HG02885 (cell line): ENCODE measurements around the gene CHI3L1.

ENCODE experiments used
- ATAC-seq: cut with Tn5 transposase; IDR thresholded peaks from one replicate; pipeline ENCODE4 v1.9.1; 2021; ENCODE audit warnings: mild to moderate bottlenecking; ENCODE audit not compliant: unreplicated experiment, poor library complexity

The CHI3L1 gene

DNA sequence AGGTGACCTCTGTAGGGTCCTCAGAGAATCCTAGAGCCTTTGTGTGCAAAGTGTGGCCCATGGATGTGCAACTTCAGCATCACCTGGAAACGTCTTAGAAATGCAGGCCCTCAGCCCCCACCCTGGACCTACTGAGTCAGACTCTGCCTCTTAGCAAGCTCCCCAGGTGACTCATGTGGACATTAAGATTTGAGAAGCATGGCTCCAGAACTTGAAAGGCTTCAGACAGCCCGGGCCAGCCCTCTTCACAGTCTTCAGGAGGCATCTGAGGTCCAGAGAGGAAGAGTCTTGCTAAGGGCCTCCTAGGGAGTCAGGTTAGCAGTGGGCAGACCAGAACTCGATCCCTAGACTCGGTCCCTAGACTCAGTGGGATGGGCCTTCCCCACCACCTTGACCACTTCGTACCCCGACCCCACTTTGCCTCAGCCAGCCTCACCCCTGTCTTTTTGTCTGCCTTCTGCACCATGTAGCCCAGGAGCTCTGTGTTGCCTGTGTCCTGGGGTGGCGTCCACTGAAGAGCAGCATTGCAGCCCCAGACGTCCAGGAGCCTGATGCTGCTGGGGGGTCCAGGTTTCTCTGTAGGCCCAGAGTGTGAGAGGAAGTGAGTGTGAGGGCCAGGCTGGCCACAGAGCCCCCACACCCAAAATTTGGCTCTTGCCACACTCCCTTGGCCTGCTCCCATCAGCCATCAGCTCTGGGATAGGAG, 15.7 kb downstream of the CHI3L1 start:
- ATAC-seq: no peak

DNA sequence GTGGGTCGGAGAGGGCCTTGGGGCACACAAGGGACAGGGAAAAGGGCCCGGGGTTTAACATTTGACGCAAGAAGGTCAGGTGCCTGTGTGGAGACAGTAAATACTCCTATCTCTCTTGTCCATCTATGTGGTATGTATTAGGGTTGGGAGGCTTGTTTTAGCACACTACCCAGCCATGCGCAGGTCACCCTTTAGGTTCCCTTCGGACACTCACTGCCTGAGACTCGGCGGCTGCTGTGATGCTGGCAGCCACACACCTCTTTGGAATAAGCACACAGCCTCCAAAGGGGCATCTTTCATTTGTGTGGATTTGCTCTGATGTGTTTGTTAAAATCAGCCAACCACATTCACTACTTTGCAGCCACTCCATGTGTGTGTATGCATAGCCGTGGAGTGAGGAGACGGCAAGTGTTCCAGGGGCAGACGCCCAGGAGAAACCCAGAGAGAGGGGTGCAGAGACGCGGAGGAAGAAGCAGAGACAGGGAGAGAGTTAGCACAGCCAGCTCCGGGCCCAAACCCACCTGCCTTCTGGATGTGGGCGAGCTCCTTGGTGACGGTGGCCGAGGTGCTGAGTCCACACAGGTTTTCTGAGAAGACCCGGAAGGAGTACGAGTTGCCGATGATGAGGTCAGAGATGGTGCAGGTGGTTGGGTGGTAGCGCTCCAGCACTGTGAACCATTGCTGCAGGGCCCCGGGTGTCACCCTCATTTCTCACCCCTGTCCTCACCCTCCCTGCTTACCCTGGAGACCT, 16.6 kb downstream of the CHI3L1 start:
- ATAC-seq: no peak

DNA sequence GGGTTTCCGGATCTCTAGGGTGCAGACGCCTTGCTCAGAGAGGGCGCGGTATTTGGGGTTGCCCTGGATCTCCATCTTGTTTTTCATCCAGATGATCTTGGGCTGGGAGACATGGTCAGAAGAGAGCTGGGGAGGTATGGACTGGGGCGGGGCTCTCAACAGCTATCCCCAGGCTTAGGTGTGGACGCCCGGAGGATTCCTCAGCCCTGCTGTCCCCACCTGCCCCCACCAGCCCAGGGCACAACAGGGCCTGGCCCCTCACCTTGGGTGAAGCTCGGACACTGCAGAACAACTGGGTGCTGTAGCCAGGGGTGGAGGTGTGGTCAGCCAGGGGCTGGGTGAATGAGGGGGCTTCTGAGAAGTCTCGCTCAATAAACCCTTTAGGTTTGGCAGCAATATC, 17.5 kb downstream of the CHI3L1 start:
- no peak for ATAC-seq

DNA sequence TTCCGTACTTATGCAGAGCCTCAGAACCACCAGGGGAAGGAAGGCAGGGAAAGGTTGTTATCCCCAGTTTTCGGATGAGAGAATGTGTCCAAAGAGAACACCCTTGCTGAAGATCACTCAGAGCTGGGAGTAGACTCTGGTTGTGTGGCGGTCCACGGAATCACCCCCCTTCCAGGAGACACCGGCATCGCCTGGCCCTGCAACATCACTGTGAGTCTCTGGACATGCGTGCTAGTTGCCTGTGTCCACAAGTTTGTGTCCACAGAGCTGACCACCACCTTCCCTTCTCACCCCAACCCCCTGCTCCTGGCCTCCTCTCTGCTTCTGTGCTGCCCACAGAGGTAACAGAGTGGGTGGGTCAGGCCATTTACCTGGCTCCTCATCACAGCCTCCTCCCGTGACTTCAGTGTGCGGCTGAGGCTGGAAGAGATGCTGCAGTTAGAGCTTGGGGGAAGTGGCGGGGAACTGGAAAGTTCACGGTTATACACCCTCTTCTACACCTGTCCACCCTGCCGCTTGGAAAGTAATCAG, 18.2 kb downstream of the CHI3L1 start:
- ATAC-seq: no peak

DNA sequence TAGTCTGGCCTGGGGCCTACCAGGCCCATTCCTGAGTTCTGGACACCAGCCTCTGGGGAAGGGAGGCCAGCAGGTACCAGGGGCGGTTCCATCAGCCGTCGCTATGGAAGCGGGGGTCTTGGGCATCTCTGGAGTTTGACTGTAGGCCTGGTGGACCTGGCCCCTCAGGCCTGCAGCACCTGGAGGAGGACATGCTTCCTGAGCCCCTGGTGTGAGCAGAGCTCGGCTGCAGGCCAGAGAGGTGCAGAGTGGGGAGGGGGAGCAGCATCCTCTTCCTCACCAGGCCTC, 18.6 kb downstream of the CHI3L1 start:
- ATAC-seq: no peak

DNA sequence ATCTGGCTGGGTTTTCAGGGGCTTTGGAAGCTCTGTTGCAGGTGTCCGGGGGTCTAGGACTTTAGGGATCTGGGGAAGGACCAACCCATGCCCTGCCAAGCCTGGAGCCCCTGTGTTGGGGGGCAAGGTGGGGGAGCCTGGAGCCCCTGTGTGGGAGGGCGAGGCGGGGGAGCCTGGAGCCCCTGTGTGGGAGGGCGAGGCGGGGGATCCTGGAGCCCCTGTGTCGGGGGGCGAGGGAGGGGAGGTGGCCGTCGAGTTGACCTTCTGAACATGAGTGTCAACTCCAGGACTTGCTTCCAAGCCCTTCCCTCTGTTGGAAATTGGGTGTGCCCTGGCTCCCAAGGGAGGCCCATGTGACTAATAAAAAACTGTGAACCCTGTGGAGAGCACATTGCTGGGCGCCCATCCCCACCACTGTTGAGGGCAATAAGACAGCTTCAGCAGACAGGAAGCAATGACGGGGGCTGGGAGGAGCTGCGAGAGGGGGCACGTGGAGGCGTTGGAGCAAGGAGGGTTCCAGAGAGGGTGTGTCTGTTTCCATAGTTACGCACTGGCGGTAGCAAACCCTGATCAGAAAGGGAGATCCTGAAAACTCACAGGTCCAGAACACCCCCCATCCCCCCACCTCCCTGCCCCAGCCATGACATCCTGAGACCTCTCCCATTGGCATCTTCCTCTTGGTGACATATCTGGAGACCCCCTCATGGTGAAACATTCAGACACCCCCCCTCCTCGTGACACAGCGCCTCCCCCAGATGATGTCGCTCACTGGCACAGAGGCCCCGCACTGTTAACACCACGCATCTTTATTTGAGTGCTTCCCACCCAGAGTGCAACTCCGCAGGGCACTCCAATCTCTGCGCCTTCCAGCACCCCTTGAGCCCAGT, 19.2 kb downstream of the CHI3L1 start:
- no peak for ATAC-seq

DNA sequence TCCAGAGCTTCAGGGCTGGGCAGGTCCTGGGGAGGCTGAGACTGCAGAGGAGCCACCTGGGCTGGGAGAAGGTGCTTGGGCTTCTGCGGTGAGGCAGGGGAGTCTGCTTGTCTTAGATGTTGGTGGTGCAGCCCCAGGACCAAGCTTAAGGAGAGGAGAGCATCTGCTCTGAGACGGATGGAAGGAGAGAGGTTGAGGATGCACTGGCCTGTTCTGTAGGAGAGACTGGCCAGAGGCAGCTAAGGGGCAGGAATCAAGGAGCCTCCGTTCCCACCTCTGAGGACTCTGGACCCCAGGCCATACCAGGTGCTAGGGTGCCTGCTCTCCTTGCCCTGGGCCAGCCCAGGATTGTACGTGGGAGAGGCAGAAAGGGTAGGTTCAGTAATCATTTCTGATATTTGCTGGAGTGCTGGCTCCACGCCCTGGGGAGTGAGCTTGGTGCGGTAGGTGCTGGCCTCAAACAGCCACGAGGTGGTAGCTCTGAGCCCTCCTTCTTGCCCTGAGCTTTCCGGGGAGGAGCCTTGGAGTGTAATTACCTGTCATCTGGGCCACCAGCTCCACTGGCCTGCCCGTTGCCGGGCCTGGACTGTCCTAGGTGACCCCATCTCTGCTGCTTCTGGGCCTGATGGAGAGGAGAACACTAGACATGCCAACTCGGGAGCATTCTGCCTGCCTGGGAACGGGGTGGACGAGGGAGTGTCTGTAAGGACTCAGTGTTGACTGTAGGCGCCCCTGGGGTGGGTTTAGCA, 20.1 kb downstream of the CHI3L1 start:
- ATAC-seq: no peak

DNA sequence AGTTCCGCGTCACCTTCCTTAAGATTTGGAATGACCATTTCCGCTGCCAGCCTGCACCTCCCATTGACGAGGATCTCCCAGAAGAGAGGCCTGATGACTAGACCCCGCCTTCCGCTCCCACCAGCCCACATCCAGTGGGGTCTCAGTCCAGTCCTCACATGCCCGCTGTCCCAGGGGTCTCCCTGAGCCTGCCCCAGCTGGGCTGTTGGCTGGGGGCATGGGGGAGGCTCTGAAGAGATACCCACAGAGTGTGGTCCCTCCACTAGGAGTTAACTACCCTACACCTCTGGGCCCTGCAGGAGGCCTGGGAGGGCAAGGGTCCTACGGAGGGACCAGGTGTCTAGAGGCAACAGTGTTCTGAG, 20.7 kb downstream of the CHI3L1 start:
- no peak for ATAC-seq

DNA sequence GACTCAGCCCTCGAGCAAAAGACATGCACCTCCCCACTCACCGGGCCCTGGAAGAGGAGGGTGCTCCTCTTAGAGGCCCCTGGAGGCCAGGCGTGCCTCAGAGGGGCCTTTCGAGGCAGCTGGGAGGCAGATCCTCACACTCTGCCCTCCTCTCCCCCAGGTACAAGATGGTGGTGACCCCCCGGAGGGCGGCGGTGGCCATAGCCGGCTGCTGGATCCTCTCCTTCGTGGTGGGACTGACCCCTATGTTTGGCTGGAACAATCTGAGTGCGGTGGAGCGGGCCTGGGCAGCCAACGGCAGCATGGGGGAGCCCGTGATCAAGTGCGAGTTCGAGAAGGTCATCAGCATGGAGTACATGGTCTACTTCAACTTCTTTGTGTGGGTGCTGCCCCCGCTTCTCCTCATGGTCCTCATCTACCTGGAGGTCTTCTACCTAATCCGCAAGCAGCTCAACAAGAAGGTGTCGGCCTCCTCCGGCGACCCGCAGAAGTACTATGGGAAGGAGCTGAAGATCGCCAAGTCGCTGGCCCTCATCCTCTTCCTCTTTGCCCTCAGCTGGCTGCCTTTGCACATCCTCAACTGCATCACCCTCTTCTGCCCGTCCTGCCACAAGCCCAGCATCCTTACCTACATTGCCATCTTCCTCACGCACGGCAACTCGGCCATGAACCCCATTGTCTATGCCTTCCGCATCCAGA, 21.3 kb downstream of the CHI3L1 start:
- no peak for ATAC-seq

DNA sequence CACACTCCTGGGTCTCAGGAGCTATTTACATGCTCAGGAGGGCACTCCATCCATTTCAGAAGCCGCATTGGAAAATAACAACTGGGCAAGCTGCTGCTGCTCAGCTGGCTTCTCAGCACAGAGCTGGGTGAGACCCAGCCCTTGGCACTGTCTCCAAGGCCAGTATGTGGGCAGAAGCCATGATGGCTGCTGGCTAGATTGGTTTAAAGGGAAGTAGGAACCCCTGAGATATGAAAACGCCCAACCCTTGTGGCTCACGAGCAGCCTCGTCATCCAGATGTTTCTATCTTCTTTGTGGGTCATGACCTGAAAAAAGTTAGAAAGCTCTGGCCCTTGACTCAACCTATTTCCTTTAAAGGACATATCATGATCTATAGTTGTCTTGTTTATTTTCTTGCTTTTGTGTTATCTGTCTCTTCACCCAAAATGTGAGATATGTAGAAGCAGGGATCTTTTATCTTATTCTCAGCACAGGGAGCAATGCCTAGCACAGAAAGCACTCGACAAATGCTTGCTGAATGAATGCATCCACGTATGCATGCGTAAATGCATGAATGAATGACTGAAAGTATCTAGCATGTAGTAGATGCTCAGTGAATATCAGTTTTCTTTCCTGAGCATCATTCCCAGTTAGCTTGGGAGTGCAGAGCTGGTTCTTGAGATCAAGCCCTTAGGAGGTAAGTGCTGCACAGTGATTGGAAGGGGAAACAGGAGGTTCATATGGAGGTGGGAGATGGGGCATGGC, 22.4 kb downstream of the CHI3L1 start:
- ATAC-seq: no peak

DNA sequence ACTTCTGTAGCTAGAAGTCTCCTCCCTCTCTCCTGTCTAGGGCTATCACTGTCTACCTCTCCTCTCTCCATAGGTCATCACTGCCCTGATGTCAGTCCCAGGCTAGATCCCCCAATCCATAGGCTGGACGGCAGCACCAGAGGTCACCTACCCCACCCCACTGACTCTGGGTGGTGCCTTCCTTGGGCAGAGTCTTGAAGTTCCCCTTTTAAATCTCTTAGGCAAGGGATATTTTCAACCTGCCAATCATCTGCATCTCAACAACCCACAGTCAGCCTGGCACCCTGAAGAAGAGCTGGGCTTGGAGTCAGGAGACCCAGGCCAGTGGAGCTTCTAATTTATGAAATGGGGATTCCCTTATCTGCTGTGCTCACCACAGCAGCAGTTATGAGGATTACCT, 24.1 kb downstream of the CHI3L1 start:
- ATAC-seq: no peak

DNA sequence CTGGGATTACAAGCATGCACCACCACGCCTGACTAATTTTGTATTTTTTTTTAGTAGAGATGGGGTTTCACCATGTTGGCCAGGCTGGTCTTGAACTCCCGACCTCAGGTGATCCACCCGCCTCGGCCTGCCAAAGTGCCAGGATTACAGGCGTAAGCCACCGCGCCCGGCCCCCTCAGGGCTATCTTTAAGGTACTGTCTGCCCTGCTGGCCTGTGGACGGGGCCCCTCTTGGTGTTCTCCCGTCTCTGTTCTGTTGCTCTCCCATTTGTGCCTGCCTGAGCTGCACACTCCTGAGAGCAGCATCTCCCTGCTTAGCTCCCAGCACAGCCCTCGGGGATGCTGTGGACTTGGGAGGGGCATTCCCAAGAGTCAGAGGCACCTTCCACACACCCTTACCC, 24.8 kb downstream of the CHI3L1 start:
- ATAC-seq: no peak

DNA sequence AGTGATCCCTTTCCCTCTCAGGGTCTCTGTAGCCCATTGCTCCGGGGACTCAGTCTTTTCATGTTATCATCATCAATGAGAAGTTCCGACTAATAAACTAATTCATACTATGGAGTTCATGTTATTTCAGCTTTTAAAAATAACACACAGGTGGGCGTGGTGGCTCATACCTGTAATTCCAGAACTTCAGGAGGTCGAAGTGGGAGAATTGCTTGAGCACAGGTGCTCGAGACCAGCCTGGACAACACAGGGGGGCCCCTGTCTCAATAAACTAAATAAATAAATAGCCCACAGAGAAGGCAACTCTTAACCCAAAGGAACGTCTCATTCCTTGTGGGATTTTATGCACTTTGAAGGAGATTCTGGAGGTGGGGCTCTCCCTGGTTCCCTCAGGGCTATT, 25.3 kb downstream of the CHI3L1 start:
- no peak for ATAC-seq

DNA sequence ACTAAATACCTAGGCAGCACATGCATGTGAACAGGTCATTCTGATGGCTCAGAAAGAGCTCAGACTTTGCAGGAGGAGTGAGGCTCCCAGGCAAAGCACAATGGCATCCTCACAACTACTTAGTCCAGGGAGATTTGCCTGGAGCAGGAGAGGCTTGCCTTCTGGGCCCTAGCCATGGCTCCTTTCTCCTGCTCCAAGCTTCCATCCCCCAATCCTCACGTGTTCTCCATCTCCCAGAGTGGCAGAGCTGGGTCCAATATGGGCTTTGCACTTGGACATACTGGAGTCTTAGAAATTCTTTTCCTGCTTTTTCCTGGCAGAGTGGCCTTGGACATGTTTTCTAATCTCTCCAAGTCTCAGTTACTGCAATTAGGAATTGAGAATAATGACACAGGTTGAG, 26.7 kb downstream of the CHI3L1 start:
- no peak for ATAC-seq

DNA sequence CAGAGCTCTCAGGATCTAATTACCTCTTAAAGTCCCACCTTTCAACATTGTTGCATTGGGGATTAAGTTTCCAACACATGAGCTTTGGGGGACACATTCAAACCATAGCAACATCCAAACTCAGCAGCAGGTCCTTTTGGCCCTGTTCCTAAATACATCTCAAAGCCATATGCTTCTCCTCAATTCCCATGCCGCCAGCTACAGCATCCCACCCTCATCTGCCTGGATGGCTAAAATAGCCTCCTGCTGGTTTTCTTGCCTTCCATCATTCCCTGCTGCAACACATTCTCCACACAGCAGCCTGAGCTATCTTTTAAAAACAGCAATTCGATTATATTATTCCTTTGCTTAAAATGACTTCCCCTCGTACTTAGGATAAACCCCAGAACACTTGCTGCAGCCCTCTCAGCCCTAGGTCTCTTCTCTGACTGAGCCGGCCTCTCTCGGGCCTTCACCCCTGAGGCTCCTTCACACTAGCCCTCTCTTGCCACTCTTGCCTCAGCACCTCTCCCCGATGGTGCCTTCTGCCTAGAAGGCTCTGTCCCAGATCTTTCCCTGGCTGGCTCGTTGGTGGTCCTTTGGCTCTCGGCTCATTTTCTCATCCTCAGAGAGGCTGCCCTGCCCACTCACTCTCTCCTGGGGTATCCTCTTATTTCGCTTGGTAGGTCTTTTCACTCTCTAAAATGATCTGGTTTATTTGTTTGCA, 27.4 kb downstream of the CHI3L1 start:
- no peak for ATAC-seq

DNA sequence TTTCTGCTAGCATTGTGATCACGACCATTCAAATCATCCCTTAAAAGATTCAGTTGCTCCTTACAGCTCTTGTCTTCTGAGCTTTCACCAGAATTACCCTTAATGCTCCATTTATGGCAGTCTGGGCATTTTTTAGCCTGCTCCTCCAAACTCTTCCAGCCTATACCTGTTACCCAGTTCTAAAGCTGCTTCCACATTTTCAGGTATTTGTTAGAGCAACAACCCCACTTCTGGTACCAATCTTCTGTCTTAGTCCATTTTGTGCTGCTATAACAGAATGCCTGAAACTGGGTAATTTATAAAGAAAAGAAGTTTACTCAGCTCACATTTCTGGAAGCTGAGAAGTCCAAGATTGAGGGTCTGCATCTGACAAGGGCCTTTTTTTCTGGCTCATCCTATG, 28.1 kb downstream of the CHI3L1 start:
- ATAC-seq: no peak

DNA sequence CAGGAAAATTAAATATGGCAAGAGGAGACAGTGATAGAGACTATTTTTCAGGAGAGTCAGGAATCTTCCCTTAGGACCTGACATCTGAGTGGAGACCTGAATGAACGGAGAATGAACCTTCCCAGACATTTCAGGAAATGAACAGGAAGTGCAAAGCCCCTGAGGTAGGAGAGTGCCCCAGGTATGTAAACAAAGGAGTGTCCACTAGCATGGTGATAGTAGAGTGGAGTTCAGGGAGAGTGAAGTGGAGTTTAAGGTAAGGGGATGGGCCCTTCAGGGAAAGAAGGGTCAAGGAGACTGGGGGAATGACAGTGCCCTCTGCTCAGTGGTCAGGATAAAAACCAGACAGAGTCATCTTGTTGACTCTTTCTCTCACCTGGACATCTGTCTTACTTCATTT, 30.2 kb downstream of the CHI3L1 start:
- ATAC-seq: no peak

DNA sequence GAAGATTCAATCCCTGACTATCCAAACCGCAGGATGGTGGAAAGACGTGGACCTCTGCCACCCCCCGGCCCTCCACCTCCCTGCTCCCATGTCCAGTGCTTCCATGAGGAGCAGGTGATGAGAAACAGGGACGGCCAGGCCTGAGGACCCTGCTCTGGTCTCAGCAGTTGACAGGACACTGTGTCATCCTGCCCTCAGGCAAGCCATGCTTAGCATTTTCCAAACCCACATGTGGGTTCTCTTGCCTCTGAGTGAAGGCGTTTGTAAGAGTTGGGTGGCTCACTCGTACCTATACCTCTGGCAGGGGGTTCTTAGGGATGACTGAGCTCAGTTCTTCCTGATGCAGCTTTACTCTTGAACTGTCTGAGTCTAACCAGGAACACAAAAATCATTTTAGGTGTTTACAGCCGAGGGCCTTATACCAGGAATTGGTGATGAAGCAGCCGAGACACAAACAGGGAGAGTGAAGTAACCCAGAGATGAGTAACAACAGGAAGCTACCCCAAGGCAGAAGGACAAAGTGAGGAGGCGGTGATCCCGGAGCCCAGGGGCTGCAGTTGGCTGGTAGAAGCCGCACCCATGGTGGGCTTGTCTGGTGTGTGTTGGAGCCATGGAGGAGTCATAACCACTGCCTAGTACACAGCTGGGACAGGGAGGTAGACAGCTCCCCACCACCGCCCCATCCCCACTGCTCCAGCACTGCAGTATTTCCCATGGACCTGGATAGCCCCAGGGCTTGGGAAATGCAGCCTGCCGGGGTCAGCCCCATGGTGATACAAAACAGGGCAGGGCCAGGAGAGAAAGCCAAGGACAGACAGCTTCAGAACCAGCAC, 32.3 kb downstream of the CHI3L1 start:
- ATAC-seq: no peak
